ENCODE measurements around the gene CARD11. TPM values are rescaled to one million over a fixed set of nuclear protein-coding genes. Genes with fewer than 3 reads are reported as not detected.

Gene CARD11
- total and polyA plus RNA-seq, 2 of the 13 experiments (the other 11 are each of a cell fraction or from before 2014, with no cell fraction given): 0.04 TPM; not detected in 1

DNA sequence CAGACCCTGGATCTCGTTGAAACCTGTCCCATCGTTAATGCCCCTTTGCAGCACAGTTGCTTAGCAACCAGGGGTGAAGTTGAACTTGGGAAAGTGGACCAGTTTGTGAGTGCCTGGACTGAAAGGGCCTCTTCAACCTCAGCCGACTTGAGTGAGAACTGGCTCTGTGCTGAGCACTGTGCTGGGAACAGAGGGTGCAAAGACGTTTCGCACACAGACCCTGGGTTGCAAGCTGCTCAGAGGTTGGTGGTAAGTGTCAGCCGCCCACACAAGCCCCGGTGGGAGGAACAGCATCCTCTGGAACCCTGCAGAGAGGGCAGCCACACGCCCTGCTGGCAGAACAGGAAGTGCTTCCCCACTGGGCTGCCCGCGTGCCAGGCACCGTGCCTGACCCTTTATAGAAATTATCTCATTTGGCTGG, 89.2 kb downstream of the CARD11 start:
- intact Hi-C loops (cut with micrococcal nuclease; ENCODE audit: unreplicated experiment): no loop called here
- no peak for ATAC-seq

More for the DNA sequence above, 89.2 kb downstream of the CARD11 start:
- H3K36me3 ChIP-seq (replicated peaks in 1 of 2; ENCODE audit: control insufficient read depth in 1 of 2, insufficient read depth in 2 of 2, low read length in 2 of 2): no peaks in the 10 kb centered on the region
- no peaks in the 10 kb centered on the region for H3K9me3 ChIP-seq (ENCODE audit: low read length)
- TF ChIP-seq HDAC2 (CRISPR knock-in tag; IDR thresholded peaks at IDR 0.05): no peak
- TF ChIP-seq, protein P1, sequence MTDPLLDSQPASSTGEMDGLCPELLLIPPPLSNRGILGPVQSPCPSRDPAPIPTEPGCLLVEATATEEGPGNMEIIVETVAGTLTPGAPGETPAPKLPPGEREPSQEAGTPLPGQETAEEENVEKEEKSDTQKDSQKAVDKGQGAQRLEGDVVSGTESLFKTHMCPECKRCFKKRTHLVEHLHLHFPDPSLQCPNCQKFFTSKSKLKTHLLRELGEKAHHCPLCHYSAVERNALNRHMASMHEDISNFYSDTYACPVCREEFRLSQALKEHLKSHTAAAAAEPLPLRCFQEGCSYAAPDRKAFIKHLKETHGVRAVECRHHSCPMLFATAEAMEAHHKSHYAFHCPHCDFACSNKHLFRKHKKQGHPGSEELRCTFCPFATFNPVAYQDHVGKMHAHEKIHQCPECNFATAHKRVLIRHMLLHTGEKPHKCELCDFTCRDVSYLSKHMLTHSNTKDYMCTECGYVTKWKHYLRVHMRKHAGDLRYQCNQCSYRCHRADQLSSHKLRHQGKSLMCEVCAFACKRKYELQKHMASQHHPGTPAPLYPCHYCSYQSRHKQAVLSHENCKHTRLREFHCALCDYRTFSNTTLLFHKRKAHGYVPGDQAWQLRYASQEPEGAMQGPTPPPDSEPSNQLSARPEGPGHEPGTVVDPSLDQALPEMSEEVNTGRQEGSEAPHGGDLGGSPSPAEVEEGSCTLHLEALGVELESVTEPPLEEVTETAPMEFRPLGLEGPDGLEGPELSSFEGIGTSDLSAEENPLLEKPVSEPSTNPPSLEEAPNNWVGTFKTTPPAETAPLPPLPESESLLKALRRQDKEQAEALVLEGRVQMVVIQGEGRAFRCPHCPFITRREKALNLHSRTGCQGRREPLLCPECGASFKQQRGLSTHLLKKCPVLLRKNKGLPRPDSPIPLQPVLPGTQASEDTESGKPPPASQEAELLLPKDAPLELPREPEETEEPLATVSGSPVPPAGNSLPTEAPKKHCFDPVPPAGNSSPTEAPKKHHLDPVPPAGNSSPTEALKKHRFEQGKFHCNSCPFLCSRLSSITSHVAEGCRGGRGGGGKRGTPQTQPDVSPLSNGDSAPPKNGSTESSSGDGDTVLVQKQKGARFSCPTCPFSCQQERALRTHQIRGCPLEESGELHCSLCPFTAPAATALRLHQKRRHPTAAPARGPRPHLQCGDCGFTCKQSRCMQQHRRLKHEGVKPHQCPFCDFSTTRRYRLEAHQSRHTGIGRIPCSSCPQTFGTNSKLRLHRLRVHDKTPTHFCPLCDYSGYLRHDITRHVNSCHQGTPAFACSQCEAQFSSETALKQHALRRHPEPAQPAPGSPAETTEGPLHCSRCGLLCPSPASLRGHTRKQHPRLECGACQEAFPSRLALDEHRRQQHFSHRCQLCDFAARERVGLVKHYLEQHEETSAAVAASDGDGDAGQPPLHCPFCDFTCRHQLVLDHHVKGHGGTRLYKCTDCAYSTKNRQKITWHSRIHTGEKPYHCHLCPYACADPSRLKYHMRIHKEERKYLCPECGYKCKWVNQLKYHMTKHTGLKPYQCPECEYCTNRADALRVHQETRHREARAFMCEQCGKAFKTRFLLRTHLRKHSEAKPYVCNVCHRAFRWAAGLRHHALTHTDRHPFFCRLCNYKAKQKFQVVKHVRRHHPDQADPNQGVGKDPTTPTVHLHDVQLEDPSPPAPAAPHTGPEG (CRISPR knock-in tag; IDR thresholded peaks at IDR 0.05): no peak
- TF ChIP-seq TAF15 (IDR thresholded peaks at IDR 0.05; ENCODE audit: low read depth, low read length, poor library complexity, severe bottlenecking): no peak
- no peak for TF ChIP-seq WIZ (CRISPR knock-in tag; IDR thresholded peaks at IDR 0.05)
- no peak overlapping the region for H3K4me2 ChIP-seq (ENCODE audit: low read depth, low read length)
- FAIRE-seq: no peak
- H3K9ac ChIP-seq (ENCODE audit: insufficient read depth, low read depth, low read length): no peak overlapping the region
- CTCF ChIA-PET (ENCODE audit: low intra/inter-chr PET ratio, low total read pairs): no interaction called here
- in situ Hi-C loops (cut with HindIII; ENCODE audit: extremely low pct_ligation_motif_present, low pct_unique_long_range_greater_than_20kb): no loop called here
- H3K4me1 ChIP-seq (ENCODE audit: insufficient read depth, low read length): no peaks in the 10 kb centered on the region
- H3K79me2 ChIP-seq (ENCODE audit: insufficient read depth, low read length): no peaks in the 10 kb centered on the region
- H3K27me3 ChIP-seq (ENCODE audit: control insufficient read depth in 1 of 2, insufficient read depth in 2 of 2, low read length in 2 of 2): no peaks in the 10 kb centered on the region; a peak in 1 of 5 replicates
- no peak overlapping the region for H2AFZ ChIP-seq (ENCODE audit: low read length)
- H3K27ac ChIP-seq (ENCODE audit: extremely low read length, insufficient read depth, low read length): no peak overlapping the region
- DNase-seq (ENCODE audit: low spot score): no peak
- no peaks in the 10 kb centered on the region for H4K20me1 ChIP-seq (ENCODE audit: insufficient read depth, low read length)
- no TSS peak for BruUV-seq (replicated peaks)
- POLR2A ChIA-PET: no interaction called here
- WGBS (ENCODE audit: low lambda C conversion rate): 42% methylated on average over 4 of the region's 11 CpGs
- no peak overlapping the region for H3K4me3 ChIP-seq (replicated peaks in 1 of 3; ENCODE audit: insufficient read depth in 1 of 3, low read depth in 2 of 3, low read length in 3 of 3)
